NOMO-1 treated with dmso at 0.1 percent for 144 hours (cell line): ENCODE results near the gene CSDE1.

ENCODE experiments used
- DNase-seq: peaks from one replicate; lab custom pipeline; 2025; ENCODE audit not compliant: unreplicated experiment; lab: John Stamatoyannopoulos, UW

Gene CSDE1

GRCh38 chr1:114703242-114703641 is 54.5 kb downstream of the CSDE1 start:
- no peak for DNase-seq

- no peak for DNase-seq
These were observed 55.0 kb downstream of the CSDE1 start for GRCh38 chr1:114702737-114703136.

GRCh38 chr1:114701931-114702330 is 55.9 kb downstream of the CSDE1 start:
- DNase-seq: no peak

- DNase-seq: no peak
These were observed 57.7 kb downstream of the CSDE1 start for GRCh38 chr1:114700036-114700600.

- no peak for DNase-seq
These were observed 61.0 kb downstream of the CSDE1 start for GRCh38 chr1:114696810-114697209.

- DNase-seq: no peak
These were observed 62.2 kb downstream of the CSDE1 start, which contains the start of gene AMPD1 for GRCh38 chr1:114695430-114696058. AMPD1 (minus strand) TSS chr1:114695546; CDS start chr1:114695471, 75 bp downstream.

- no peak for DNase-seq
These were observed 63.1 kb downstream of the CSDE1 start for GRCh38 chr1:114694540-114695310.

- DNase-seq: no peak
These were observed 64.8 kb downstream of the CSDE1 start for GRCh38 chr1:114692947-114693346.

- DNase-seq: no peak
These were observed 66.7 kb downstream of the CSDE1 start for GRCh38 chr1:114691061-114691460.

GRCh38 chr1:114690148-114690547 is 67.6 kb downstream of the CSDE1 start:
- DNase-seq: no peak

- no peak for DNase-seq
These were observed 69.3 kb downstream of the CSDE1 start for GRCh38 chr1:114688526-114688925.

GRCh38 chr1:114685851-114686250 is 71.9 kb downstream of the CSDE1 start:
- no peak for DNase-seq

GRCh38 chr1:114677691-114678090 is 80.1 kb downstream of the CSDE1 start:
- DNase-seq: no peak

GRCh38 chr1:114676115-114676514 is 81.7 kb downstream of the CSDE1 start:
- DNase-seq: no peak

- DNase-seq: no peak
These were observed 85.9 kb downstream of the CSDE1 start for GRCh38 chr1:114671939-114672275.

- no peak for DNase-seq
These were observed 86.5 kb downstream of the CSDE1 start for GRCh38 chr1:114671011-114671938.

- DNase-seq: peak; percentile 79
These were observed 87.4 kb downstream of the CSDE1 start for GRCh38 chr1:114670083-114671010.

- DNase-seq: no peak
These were observed 88.2 kb downstream of the CSDE1 start, which contains the start of gene DENND2C for GRCh38 chr1:114669562-114670082. DENND2C (minus strand) TSS chr1:114670049; CDS start chr1:114625984, 44,065 bp downstream.

GRCh38 chr1:114668784-114669561 is 88.8 kb downstream of the CSDE1 start:
- no peak for DNase-seq
